GM12878 (cell line): Measurements from ENCODE around the gene PTGIS. TPM values are rescaled to one million over a fixed set of nuclear protein-coding genes. Genes with fewer than 3 reads are reported as not detected.

Source experiments
- ATAC-seq: fragments of 200-7000 bp; cut with Tn5 transposase; 3 replicates; pipeline ENCODE4 v1.9.1; 2020; ENCODE audit warnings: mild to moderate bottlenecking, moderate library complexity
- BruUV-seq: library from RNA; stranded (reverse); fragments of 400-500 nt; replicated peaks from 2 replicates; lab custom pipeline; 2021; lab: Mats Ljungman, UMichigan
- CTCF ChIA-PET: fragments of 300-600 bp; sonication (Branson Sonifier 250); formaldehyde crosslinking; extraction: SDS; loops from one replicate; lab custom pipeline; 2021; ENCODE audit warnings: inconsistent platforms; lab: Yijun Ruan, JAX
- POLR2A ChIA-PET: fragments of 350-600 bp; formaldehyde crosslinking; extraction: SDS; loops from one replicate; lab custom pipeline; 2021; ENCODE audit warnings: inconsistent platforms; lab: Charles Lee
- RAD21 ChIA-PET: fragments of 300-600 bp; sonication (Branson Sonifier 250); formaldehyde crosslinking; loops from one replicate; lab custom pipeline; 2023; ENCODE audit warnings: antibody characterized with exemption; ENCODE audit not compliant: unreplicated experiment; lab: Charles Lee
- SMC1A ChIA-PET: fragments of 300-600 bp; sonication (Branson Sonifier 250); formaldehyde crosslinking; loops from one replicate; lab custom pipeline; 2023; ENCODE audit not compliant: unreplicated experiment, uncharacterized antibody; lab: Charles Lee
- DNase-seq: peaks from one replicate; pipeline ENCODE4 v3.0.0-alpha.2; 2011; ENCODE audit warnings: low read depth, low spot score
- FAIRE-seq: peaks from 3 replicates; lab custom pipeline; 2011; peaks lifted over from hg19 to GRCh38; lab: Jason Lieb, UNC
- H2AFZ ChIP-seq: 2 replicates; pipeline ENCODE4 v1.6.0; 2011; ENCODE audit warnings: low read depth, low read length, control low read depth; ENCODE audit not compliant: control insufficient read depth
- H3K27ac ChIP-seq: 2 replicates; pipeline ENCODE4 v1.5.1; 2011; ENCODE audit warnings: control low read depth; ENCODE audit not compliant: control insufficient read depth, insufficient read depth
- H3K27me3 ChIP-seq, 2 experiments: replicated peaks in 1 of 2; 2 replicates each; pipeline versions ENCODE4 v1.6.0 to v1.6.1; 2011; ENCODE audit warnings: low read length in 1 of 2; ENCODE audit not compliant: control insufficient read depth in 2 of 2, insufficient read depth in 2 of 2
- H3K36me3 ChIP-seq, 2 experiments: 2 replicates each; pipeline ENCODE4 v1.5.1; 2011; ENCODE audit warnings: low read length in 1 of 2; ENCODE audit not compliant: control insufficient read depth in 2 of 2, insufficient read depth in 2 of 2
- H3K4me1 ChIP-seq: 2 replicates; pipeline ENCODE4 v1.6.1; 2011; ENCODE audit warnings: mild to moderate bottlenecking, low read length, moderate library complexity, mixed read lengths; ENCODE audit not compliant: control insufficient read depth, insufficient read depth
- H3K4me2 ChIP-seq: 2 replicates; pipeline ENCODE4 v1.6.0; 2011; ENCODE audit warnings: control low read depth; ENCODE audit not compliant: control insufficient read depth, insufficient read depth
- H3K4me3 ChIP-seq: fragments of 200-600 bp; sonication (generic); 2 replicates; pipeline ENCODE4 v1.5.1; 2016
- H3K79me2 ChIP-seq: 2 replicates; pipeline ENCODE4 v1.6.0; 2011; ENCODE audit warnings: low read length; ENCODE audit not compliant: control insufficient read depth, insufficient read depth
- H3K9ac ChIP-seq: 2 replicates; pipeline ENCODE4 v1.8.0; 2011; ENCODE audit warnings: low read length, control low read depth, mixed read lengths; ENCODE audit not compliant: control insufficient read depth, insufficient read depth
- H3K9me3 ChIP-seq: replicated peaks from 3 replicates; pipeline ENCODE4 v1.5.1; 2011; ENCODE audit warnings: mild to moderate bottlenecking, low read length; ENCODE audit not compliant: control insufficient read depth, insufficient read depth
- H4K20me1 ChIP-seq: 2 replicates; pipeline ENCODE4 v1.6.0; 2011; ENCODE audit not compliant: control insufficient read depth, insufficient read depth
- BMI1 ChIP-seq: fragments of 450-650 bp; IDR thresholded peaks from 2 replicates; pipeline ENCODE4 v1.6.1; 2016; ENCODE audit warnings: mild to moderate bottlenecking, moderate library complexity, borderline replicate concordance
- CEBPB ChIP-seq, 2 experiments: fragments of 150-350 bp in 1 of 2; IDR thresholded peaks; 2 replicates each; pipeline ENCODE4 v1.6.1; 2012 to 2014; ENCODE audit warnings: low read depth in 2 of 2, low read length in 2 of 2, borderline replicate concordance in 1 of 2, inconsistent platforms in 1 of 2
- EP300 ChIP-seq, 2 experiments: fragments of 150-350 bp in 1 of 2; IDR thresholded peaks; 2 replicates each; pipeline ENCODE4 v1.6.1; 2011 to 2012; ENCODE audit warnings: low read depth in 2 of 2, low read length in 2 of 2, borderline replicate concordance in 1 of 2, improper control_type of control experiment in 1 of 2, inconsistent platforms in 1 of 2; ENCODE audit not compliant: control insufficient read depth in 1 of 2
- FOS ChIP-seq: IDR thresholded peaks from 3 replicates; pipeline ENCODE4 v1.6.1; 2011; ENCODE audit warnings: borderline replicate concordance; ENCODE audit not compliant: insufficient read length; ENCODE audit errors: extremely low read depth
- GABPA ChIP-seq: IDR thresholded peaks from 2 replicates; pipeline ENCODE4 v1.6.1; 2014; ENCODE audit warnings: antibody characterized with exemption, low read depth, mild to moderate bottlenecking, inconsistent platforms
- JUNB ChIP-seq: IDR thresholded peaks from 2 replicates; pipeline ENCODE4 v1.6.1; 2016; ENCODE audit warnings: antibody characterized with exemption, mild to moderate bottlenecking
- NR2C1 ChIP-seq: fragments of 450-650 bp; IDR thresholded peaks from 2 replicates; pipeline ENCODE4 v1.6.1; 2017; ENCODE audit warnings: antibody characterized with exemption, mild to moderate bottlenecking, moderate library complexity
- NR2F1 ChIP-seq: fragments of 450-650 bp; conservative IDR thresholded peaks from 2 replicates; pipeline ENCODE4 v1.6.1; 2017; ENCODE audit warnings: mild to moderate bottlenecking
- NRF1 ChIP-seq: conservative IDR thresholded peaks from 2 replicates; pipeline ENCODE4 v1.6.1; 2011; ENCODE audit warnings: mild to moderate bottlenecking, low read depth, low read length, improper control_type of control experiment
- RUNX3 ChIP-seq: IDR thresholded peaks from 2 replicates; pipeline ENCODE4 v1.6.1; 2012; ENCODE audit warnings: low read length, inconsistent platforms
- SPI1 ChIP-seq: IDR thresholded peaks from 2 replicates; pipeline ENCODE4 v1.6.1; 2011; ENCODE audit warnings: low read depth, mild to moderate bottlenecking, low read length, moderate library complexity, borderline replicate concordance; ENCODE audit not compliant: insufficient read depth
- SREBF1 ChIP-seq: IDR thresholded peaks from 2 replicates; pipeline ENCODE4 v1.6.1; 2012; ENCODE audit warnings: mild to moderate bottlenecking, low read length
- SUZ12 ChIP-seq: fragments of 200-600 bp; sonication (generic); IDR thresholded peaks from one replicate; pipeline ENCODE4 v1.6.1; 2018; ENCODE audit warnings: antibody characterized with exemption, mild to moderate bottlenecking; ENCODE audit not compliant: unreplicated experiment
- TBL1XR1 ChIP-seq: IDR thresholded peaks from 2 replicates; pipeline ENCODE4 v1.6.1; 2012; ENCODE audit warnings: low read depth, low read length, improper control_type of control experiment
- ZBED1 ChIP-seq: IDR thresholded peaks from 2 replicates; pipeline ENCODE4 v1.6.1; 2016; ENCODE audit warnings: borderline replicate concordance
- ZNF217 ChIP-seq: fragments of 450-650 bp; IDR thresholded peaks from 2 replicates; pipeline ENCODE4 v1.6.1; 2017; ENCODE audit warnings: antibody characterized with exemption, mild to moderate bottlenecking
- ZNF274 ChIP-seq: IDR thresholded peaks from one replicate; pipeline ENCODE4 v1.8.0; 2011; ENCODE audit not compliant: insufficient read length, insufficient read depth
- WGBS: methylation state at CpG from one replicate; pipeline ENCODE4 v1.1.6; 2016; ENCODE audit warnings: low lambda C conversion rate; ENCODE audit not compliant: insufficient replicate concordance, insufficient coverage; ENCODE audit errors: missing lambda C conversion rate; 5-methylcytosine and 5-hydroxymethylcytosine counted together
- in situ Hi-C: fragments of 300-500 bp; cut with MboI; formaldehyde crosslinking; loops from 9 replicates; pipeline ENCODE4 v1.14.3; 2018; ENCODE audit warnings: mixed read lengths
- intact Hi-C: fragments of 100-400 bp; cut with micrococcal nuclease; formaldehyde crosslinking; loops from one replicate; pipeline ENCODE4 v1.14.2; 2022; ENCODE audit not compliant: unreplicated experiment
- polyA plus RNA-seq, 11 experiments: library from polyadenylated mRNA; depleted of rRNA in 4 of 11; unstranded in 6 of 11; stranded (reverse) in 5 of 11; fragments of >200 nt; fragmentation: Nextera tagmentation in 4 of 11; fragmentation: Illumina TruSeq in 1 of 11; extraction: Ambion mirVana in 4 of 11; extraction: Trizol in 1 of 11; gene quantifications; 1 replicate in 1 of 11; 2 replicates in 10 of 11; pipeline versions ENCODE4 v1.2.1 to v1.2.3, GENCODE V29; 2011 to 2016; ENCODE audit warnings: inconsistent platforms in 2 of 11, missing spikeins in 2 of 11, low read depth in 1 of 11
- total RNA-seq, 4 experiments: library from RNA; depleted of rRNA in 3 of 4; stranded (reverse); fragments of >200 nt in 3 of 4; fragmentation: Illumina TruSeq in 1 of 4; extraction: Trizol in 1 of 4; gene quantifications; 2 replicates each; pipeline versions ENCODE4 v1.2.1 to v1.2.3, GENCODE V29; 2013 to 2021
- TF ChIP-seq, protein P1 (sequence below): IDR thresholded peaks from 2 replicates; pipeline ENCODE4 v1.6.1; 2012; ENCODE audit warnings: low read depth, low read length, improper control_type of control experiment
- TF ChIP-seq, protein P2 (sequence below): fragments of 450-650 bp; conservative IDR thresholded peaks from 2 replicates; pipeline ENCODE4 v1.6.1; 2017; ENCODE audit warnings: mild to moderate bottlenecking, moderate library complexity
- TF ChIP-seq, protein P3 (sequence below): fragments of 450-650 bp; IDR thresholded peaks from 2 replicates; pipeline ENCODE4 v1.6.1; 2017; ENCODE audit warnings: antibody characterized with exemption, mild to moderate bottlenecking, moderate library complexity

PTGIS gene
- total and polyA plus RNA-seq, 10 of the 15 experiments (the other 5 are each of a cell fraction or from before 2014, with no cell fraction given) = 0.10 TPM; not detected in 9

DNA sequence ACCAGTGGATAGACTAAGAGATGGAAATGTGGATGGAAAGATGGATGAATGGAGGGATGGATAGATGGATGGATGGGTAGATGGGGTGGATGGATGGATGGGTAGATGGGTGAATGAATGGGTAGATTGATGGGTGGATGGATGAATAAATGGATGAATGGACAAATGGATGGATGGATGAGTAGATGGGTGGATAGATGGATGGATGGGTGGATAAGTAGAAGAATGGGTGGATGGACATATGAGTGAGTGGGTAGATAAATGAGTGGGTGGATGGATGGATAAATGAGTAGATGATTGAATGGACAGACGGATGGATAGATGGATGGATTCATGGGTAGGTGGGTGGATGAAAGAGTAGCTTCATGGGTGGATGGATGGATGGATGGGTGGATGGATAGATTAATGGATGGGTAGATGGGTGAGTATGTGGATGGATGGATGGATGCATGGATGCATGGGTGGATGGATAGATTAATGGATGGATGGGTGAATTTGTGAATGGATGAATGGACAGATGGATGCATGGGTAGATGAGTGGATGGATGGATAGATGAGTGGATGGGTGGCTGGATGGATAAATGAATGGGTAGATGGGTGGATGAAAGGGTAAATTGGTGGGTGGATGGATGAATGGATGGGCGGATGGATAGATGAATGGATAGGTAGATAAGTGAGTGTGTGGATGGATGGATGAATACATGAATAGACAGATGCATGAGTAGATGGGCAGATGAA, 56.0 kb downstream of the PTGIS start:
- TF ChIP-seq ZBED1 (no peak), NR2F1 (no peak), SUZ12 (no peak), CEBPB (IDR thresholded peaks at IDR 0.05; ENCODE audit: borderline replicate concordance in 1 of 2, low read depth in 2 of 2, low read length in 2 of 2) (no peak), NR2C1 (no peak), ZNF274 (no peak), ZNF217 (no peak), FOS (no peak), GABPA (no peak), TBL1XR1 (no peak), BMI1 (no peak), RUNX3 (no peak), JUNB (no peak), NRF1 (no peak), EP300 (IDR thresholded peaks at IDR 0.05; ENCODE audit: borderline replicate concordance in 1 of 2, control insufficient read depth in 1 of 2, low read depth in 2 of 2, low read length in 2 of 2) (no peak), SPI1 (no peak), SREBF1 (no peak)
- TF ChIP-seq, protein P1, sequence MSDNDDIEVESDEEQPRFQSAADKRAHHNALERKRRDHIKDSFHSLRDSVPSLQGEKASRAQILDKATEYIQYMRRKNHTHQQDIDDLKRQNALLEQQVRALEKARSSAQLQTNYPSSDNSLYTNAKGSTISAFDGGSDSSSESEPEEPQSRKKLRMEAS = no peak
- TF ChIP-seq, protein P2, sequence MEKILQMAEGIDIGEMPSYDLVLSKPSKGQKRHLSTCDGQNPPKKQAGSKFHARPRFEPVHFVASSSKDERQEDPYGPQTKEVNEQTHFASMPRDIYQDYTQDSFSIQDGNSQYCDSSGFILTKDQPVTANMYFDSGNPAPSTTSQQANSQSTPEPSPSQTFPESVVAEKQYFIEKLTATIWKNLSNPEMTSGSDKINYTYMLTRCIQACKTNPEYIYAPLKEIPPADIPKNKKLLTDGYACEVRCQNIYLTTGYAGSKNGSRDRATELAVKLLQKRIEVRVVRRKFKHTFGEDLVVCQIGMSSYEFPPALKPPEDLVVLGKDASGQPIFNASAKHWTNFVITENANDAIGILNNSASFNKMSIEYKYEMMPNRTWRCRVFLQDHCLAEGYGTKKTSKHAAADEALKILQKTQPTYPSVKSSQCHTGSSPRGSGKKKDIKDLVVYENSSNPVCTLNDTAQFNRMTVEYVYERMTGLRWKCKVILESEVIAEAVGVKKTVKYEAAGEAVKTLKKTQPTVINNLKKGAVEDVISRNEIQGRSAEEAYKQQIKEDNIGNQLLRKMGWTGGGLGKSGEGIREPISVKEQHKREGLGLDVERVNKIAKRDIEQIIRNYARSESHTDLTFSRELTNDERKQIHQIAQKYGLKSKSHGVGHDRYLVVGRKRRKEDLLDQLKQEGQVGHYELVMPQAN = no peak
- TF ChIP-seq, protein P3, sequence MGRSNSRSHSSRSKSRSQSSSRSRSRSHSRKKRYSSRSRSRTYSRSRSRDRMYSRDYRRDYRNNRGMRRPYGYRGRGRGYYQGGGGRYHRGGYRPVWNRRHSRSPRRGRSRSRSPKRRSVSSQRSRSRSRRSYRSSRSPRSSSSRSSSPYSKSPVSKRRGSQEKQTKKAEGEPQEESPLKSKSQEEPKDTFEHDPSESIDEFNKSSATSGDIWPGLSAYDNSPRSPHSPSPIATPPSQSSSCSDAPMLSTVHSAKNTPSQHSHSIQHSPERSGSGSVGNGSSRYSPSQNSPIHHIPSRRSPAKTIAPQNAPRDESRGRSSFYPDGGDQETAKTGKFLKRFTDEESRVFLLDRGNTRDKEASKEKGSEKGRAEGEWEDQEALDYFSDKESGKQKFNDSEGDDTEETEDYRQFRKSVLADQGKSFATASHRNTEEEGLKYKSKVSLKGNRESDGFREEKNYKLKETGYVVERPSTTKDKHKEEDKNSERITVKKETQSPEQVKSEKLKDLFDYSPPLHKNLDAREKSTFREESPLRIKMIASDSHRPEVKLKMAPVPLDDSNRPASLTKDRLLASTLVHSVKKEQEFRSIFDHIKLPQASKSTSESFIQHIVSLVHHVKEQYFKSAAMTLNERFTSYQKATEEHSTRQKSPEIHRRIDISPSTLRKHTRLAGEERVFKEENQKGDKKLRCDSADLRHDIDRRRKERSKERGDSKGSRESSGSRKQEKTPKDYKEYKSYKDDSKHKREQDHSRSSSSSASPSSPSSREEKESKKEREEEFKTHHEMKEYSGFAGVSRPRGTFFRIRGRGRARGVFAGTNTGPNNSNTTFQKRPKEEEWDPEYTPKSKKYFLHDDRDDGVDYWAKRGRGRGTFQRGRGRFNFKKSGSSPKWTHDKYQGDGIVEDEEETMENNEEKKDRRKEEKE = no peak
- no peak overlapping the region for H3K27ac ChIP-seq
- H3K79me2 ChIP-seq = no peaks in the 10 kb centered on the region
- H3K4me2 ChIP-seq = no peak overlapping the region
- ChIA-PET SMC1A (no interaction called here), POLR2A (no interaction called here), CTCF (interaction anchor here (0.6 kb wide), 1 partner anchor 687 kb away, joined by 3 read pairs; no protein-coding TSS in a partner anchor), RAD21 (no interaction called here)
- no peak for FAIRE-seq
- no peaks in the 10 kb centered on the region for H3K36me3 ChIP-seq
- no peak overlapping the region for H2AFZ ChIP-seq
- no peaks in the 10 kb centered on the region for H3K4me1 ChIP-seq
- in situ Hi-C loops = loop anchor here (25.0 kb wide), 1 partner anchor 175 kb away; no protein-coding TSS in a partner anchor
- H3K4me3 ChIP-seq = no peak overlapping the region
- intact Hi-C loops = no loop called here
- H3K27me3 ChIP-seq = peaks cover 2 to 4% of the 10 kb centered on the region in 2 experiments; a peak in 2 of 4 replicates
- no peak for ATAC-seq
- no peak overlapping the region for H3K9ac ChIP-seq
- DNase-seq = no peak
- WGBS = 17% methylated on average over 2 of the region's 2 CpGs
- BruUV-seq = no TSS peak
- H4K20me1 ChIP-seq = no peaks in the 10 kb centered on the region
- no peaks in the 10 kb centered on the region for H3K9me3 ChIP-seq
